Measurements from ENCODE around the gene IFITM5.

Gene IFITM5

DNA sequence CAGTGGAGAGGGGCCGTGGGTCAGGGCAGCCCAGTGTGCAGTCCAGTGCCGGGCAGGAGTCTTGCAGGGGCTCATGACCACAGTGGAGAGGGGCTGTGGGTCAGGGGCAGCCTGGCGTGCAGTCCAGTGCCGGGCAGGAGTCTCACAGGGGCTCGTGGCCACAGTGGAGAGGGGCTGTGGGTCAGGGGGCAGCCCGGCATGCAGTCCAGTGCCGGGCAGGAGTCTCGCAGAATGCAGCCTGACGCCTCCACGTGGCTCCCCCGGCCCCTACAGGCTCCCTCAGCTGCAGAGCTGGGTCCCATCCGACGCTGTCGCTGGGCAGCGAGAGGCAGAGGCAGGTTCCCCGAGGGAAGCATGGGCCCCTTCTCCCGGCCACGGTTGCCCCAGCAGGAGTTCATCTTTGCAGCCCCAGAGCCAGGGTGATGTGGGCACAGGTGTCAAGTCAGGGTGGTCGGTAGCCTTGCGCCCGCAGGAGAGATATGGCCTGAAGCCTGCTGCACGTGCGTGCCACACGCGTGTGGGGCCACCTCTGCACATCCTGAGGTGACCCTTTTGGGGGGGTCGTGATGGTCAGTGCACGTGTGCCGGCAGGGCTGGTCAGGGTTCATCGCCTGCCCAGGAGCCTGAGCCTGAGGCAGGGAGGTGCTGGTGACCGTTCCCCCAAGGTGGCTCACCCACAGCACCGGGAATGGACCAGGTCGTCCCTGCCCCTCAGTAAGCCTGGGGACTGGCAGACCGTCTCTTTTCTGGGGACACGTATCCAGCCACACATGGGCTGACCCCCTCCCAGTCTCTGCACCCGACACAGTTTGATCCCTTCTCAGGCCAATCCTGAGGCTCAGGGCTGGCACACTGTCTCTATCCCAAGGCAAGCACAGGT, 2.9 kb downstream of the IFITM5 start:
- no peaks in the 10 kb centered on the region for H3K4me1 ChIP-seq (ENCODE audit: control insufficient read depth, insufficient read depth, low read length)
- H3K4me3 ChIP-seq (ENCODE audit: low read depth, low read length): no peak overlapping the region
- peaks cover 0 to 27% of the 10 kb centered on the region in 2 experiments; a peak in 1 of 3 replicates for H3K36me3 ChIP-seq (ENCODE audit: control insufficient read depth in 2 of 2, insufficient read depth in 1 of 2, low read length in 2 of 2)
- ChIA-PET CTCF (no interaction called here), POLR2A (no interaction called here)
- H3K9me3 ChIP-seq (ENCODE audit: control insufficient read depth, insufficient read depth, low read depth, low read length): no peaks in the 10 kb centered on the region
- TF ChIP-seq SP2 (tag by site-specific recombination; IDR thresholded peaks at IDR 0.05): no peak
- TF ChIP-seq SP7 (tag by site-specific recombination; IDR thresholded peaks at IDR 0.05): no peak
- TF ChIP-seq ZNF114 (tag by site-specific recombination; IDR thresholded peaks at IDR 0.05): no peak
- TF ChIP-seq KLF1 (tag by site-specific recombination; IDR thresholded peaks at IDR 0.05): no peak
- TF ChIP-seq BCL11A (tag by site-specific recombination; IDR thresholded peaks at IDR 0.05; ENCODE audit: low read depth): no peak
- TF ChIP-seq ZNF121 (tag by site-specific recombination; IDR thresholded peaks at IDR 0.05): no peak
- TF ChIP-seq ZBTB7A (tag by site-specific recombination; IDR thresholded peaks at IDR 0.05; ENCODE audit: low read depth): no peak
- H3K27ac ChIP-seq (ENCODE audit: extremely low read depth, low read depth, low read length): no peak overlapping the region

DNA sequence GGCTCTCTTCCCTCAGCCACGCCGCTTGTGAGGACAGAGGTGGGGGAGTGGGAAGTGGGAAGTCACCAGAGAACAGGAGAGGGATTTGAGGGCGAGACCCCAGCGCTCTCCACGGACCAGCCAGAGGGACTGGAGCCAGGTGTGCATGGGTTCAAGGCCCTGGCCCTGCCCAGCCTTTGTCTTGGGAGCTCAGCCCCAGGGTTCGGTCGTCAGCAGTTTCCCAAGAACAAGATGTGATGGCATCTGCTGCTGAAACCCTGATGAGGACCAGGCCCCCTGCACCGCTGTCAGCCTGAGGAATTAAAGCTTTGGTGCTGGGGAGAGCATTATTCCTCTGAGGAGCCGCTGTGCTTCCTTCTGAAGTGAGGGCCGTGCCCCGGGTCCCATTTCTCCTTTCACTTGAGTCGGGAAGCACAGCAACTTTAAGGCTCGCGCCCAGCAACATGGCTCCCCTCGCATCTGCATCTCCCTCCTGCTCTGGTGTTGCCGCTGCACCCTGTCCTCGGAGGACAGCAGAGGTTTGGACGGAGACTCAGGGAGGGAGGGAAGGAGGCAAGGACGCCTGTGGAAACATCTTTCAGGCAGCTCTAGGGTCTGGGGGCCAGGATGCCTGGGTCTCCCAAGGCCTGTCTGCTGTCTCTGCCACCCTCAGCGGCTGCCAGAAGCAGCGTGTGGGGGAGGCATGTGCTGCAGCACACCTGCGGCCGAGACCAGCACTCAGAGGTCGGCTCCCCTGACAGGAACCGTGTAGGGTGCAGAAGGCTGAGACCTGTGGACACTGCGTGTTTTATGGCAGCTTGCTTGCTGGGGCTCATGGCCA, 3.8 kb downstream of the IFITM5 start:
- H3K27ac ChIP-seq (ENCODE audit: extremely low read depth, low read depth, low read length): no peak overlapping the region
- H3K9me3 ChIP-seq (ENCODE audit: control insufficient read depth, insufficient read depth, low read depth, low read length): no peaks in the 10 kb centered on the region
- ChIA-PET POLR2A (no interaction called here), CTCF (interaction anchor here (0.9 to 2.2 kb wide), 2 partner anchors 10 to 45 kb away, joined by 4 to 8 read pairs; no protein-coding TSS in a partner anchor)
- TF ChIP-seq ZSCAN30 (tag by site-specific recombination; IDR thresholded peaks at IDR 0.05) (no peak), MEIS1 (CRISPR knock-in tag; IDR thresholded peaks at IDR 0.05; ENCODE audit: borderline replicate concordance) (no peak), ZNF558 (tag by site-specific recombination; IDR thresholded peaks at IDR 0.05) (no peak), ZNF585B (tag by site-specific recombination; IDR thresholded peaks at IDR 0.05) (no peak), ZBTB7A (tag by site-specific recombination; IDR thresholded peaks at IDR 0.05; ENCODE audit: low read depth) (no peak), ZNF843 (tag by site-specific recombination; IDR thresholded peaks at IDR 0.05) (no peak), ZNF114 (tag by site-specific recombination; IDR thresholded peaks at IDR 0.05) (no peak), ZFP3 (tag by site-specific recombination; IDR thresholded peaks at IDR 0.05; ENCODE audit: low read depth) (no peak), ZNF2 (tag by site-specific recombination; IDR thresholded peaks at IDR 0.05) (no peak), ZFP41 (tag by site-specific recombination; IDR thresholded peaks at IDR 0.05; ENCODE audit: borderline replicate concordance) (no peak), ZNF658 (tag by site-specific recombination; IDR thresholded peaks at IDR 0.05) (no peak)
- TF ChIP-seq, protein P1, sequence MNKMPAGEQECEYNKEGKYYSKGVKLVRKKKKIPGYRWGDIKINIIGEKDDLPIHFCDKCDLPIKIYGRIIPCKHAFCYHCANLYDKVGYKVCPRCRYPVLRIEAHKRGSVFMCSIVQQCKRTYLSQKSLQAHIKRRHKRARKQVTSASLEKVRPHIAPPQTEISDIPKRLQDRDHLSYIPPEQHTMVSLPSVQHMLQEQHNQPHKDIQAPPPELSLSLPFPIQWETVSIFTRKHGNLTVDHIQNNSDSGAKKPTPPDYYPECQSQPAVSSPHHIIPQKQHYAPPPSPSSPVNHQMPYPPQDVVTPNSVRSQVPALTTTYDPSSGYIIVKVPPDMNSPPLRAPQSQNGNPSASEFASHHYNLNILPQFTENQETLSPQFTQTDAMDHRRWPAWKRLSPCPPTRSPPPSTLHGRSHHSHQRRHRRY (tag by site-specific recombination; IDR thresholded peaks at IDR 0.05): no peak
- H3K4me3 ChIP-seq (ENCODE audit: low read depth, low read length): no peak overlapping the region
- H3K4me1 ChIP-seq (ENCODE audit: control insufficient read depth, insufficient read depth, low read length): no peaks in the 10 kb centered on the region
- H3K36me3 ChIP-seq (ENCODE audit: control insufficient read depth in 2 of 2, insufficient read depth in 1 of 2, low read length in 2 of 2): peaks cover 0 to 32% of the 10 kb centered on the region in 2 experiments; a peak in 1 of 3 replicates

DNA sequence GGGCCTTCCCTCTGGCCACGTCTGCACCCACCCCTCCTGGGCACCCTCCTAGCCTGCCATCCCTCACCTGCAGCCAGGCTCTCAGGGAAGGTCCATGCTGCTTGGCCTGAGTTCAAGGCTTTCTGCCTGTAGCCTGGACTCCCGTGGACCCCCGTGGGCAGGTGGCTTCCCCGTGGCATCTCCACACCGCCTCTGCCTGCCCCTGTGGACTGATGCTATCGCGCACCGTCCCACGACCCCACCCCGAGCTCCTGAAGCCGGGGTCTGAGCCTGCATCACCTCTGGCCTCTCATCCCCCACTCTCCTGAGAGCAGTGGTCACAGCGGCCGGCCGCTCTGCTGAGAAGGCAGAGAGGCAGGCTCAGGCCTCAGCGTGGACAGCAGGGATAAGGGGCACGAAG, 4.5 kb downstream of the IFITM5 start:
- CTCF ChIA-PET: interaction anchor here (0.9 to 2.2 kb wide), 3 partner anchors 10 to 44 kb away, joined by 3 to 8 read pairs (median 4); no protein-coding TSS in a partner anchor
- no peaks in the 10 kb centered on the region for H3K4me1 ChIP-seq (ENCODE audit: control insufficient read depth, insufficient read depth, low read length)
- POLR2A ChIA-PET: no interaction called here
- H3K27ac ChIP-seq (ENCODE audit: extremely low read depth, low read depth, low read length): no peak overlapping the region
- no peaks in the 10 kb centered on the region for H3K9me3 ChIP-seq (ENCODE audit: control insufficient read depth, insufficient read depth, low read depth, low read length)
- peaks cover 0 to 32% of the 10 kb centered on the region in 2 experiments; a peak in 1 of 3 replicates for H3K36me3 ChIP-seq (ENCODE audit: control insufficient read depth in 2 of 2, insufficient read depth in 1 of 2, low read length in 2 of 2)
- no peak for TF ChIP-seq ZNF701 (tag by site-specific recombination; IDR thresholded peaks at IDR 0.05)
- TF ChIP-seq ZNF600 (tag by site-specific recombination; IDR thresholded peaks at IDR 0.05): no peak
- no peak for TF ChIP-seq ZNF76 (tag by site-specific recombination; IDR thresholded peaks at IDR 0.05; ENCODE audit: borderline replicate concordance, low read depth)
- TF ChIP-seq ZNF140 (tag by site-specific recombination; IDR thresholded peaks at IDR 0.05): no peak
- TF ChIP-seq ZBTB1 (tag by site-specific recombination; IDR thresholded peaks at IDR 0.05): no peak
- H3K4me3 ChIP-seq (ENCODE audit: low read depth, low read length): no peak overlapping the region

Measured in HEK293 (cell line).